ENCODE data around the gene LHX3.

The LHX3 gene

GRCh38 chr9:136241542-136241941 lies 36.6 kb upstream of the LHX3 start:
- no peak for TF ChIP-seq CTCF (IDR thresholded peaks at IDR 0.05)
- H3K4me2 ChIP-seq (ENCODE audit: low read length), result no peak overlapping the region
- H3K27ac ChIP-seq, result no peak overlapping the region
- H3K27me3 ChIP-seq (ENCODE audit: control insufficient read depth, insufficient read depth, low read length), result no peaks in the 10 kb centered on the region
- H3K79me2 ChIP-seq, result peaks cover 22% of the 10 kb centered on the region
- no peak overlapping the region for H3K9ac ChIP-seq
- no peak overlapping the region for H2AFZ ChIP-seq
- peaks cover 12% of the 10 kb centered on the region for H3K4me1 ChIP-seq
- H3K4me3 ChIP-seq (ENCODE audit: low read depth, low read length), result no peak overlapping the region
- H3K9me3 ChIP-seq (ENCODE audit: control insufficient read depth, low read length), result no peaks in the 10 kb centered on the region
- H3K36me3 ChIP-seq (ENCODE audit: control insufficient read depth, insufficient read depth, low read length), result no peaks in the 10 kb centered on the region

- Histone ChIP-seq H3K27me3 (ENCODE audit: control insufficient read depth, insufficient read depth, low read length) (no peaks in the 10 kb centered on the region), H3K9ac (no peak overlapping the region), H3K4me2 (ENCODE audit: low read length) (no peak overlapping the region), H3K9me3 (ENCODE audit: control insufficient read depth, low read length) (no peaks in the 10 kb centered on the region), H3K4me1 (peaks cover 10% of the 10 kb centered on the region), H3K4me3 (ENCODE audit: low read depth, low read length) (no peak overlapping the region), H3K36me3 (ENCODE audit: control insufficient read depth, insufficient read depth, low read length) (no peaks in the 10 kb centered on the region), H2AFZ (no peak overlapping the region), H3K27ac (no peak overlapping the region), H3K79me2 (peaks cover 22% of the 10 kb centered on the region)
- TF ChIP-seq CTCF (IDR thresholded peaks at IDR 0.05), result no peak
Observed at GRCh38 chr9:136240941-136241340, 36.0 kb upstream of the LHX3 start.

GRCh38 chr9:136239983-136240330 lies 35.0 kb upstream of the LHX3 start:
- H3K4me1 ChIP-seq, result peaks cover 10% of the 10 kb centered on the region
- no peak overlapping the region for H3K4me3 ChIP-seq (ENCODE audit: low read depth, low read length)
- peaks cover 22% of the 10 kb centered on the region for H3K79me2 ChIP-seq
- H3K27me3 ChIP-seq (ENCODE audit: control insufficient read depth, insufficient read depth, low read length), result no peaks in the 10 kb centered on the region
- TF ChIP-seq CTCF (IDR thresholded peaks at IDR 0.05), result no peak
- no peak overlapping the region for H3K4me2 ChIP-seq (ENCODE audit: low read length)
- H3K36me3 ChIP-seq (ENCODE audit: control insufficient read depth, insufficient read depth, low read length), result no peaks in the 10 kb centered on the region
- H3K9me3 ChIP-seq (ENCODE audit: control insufficient read depth, low read length), result no peaks in the 10 kb centered on the region
- H2AFZ ChIP-seq, result no peak overlapping the region
- H3K9ac ChIP-seq, result no peak overlapping the region
- H3K27ac ChIP-seq, result no peak overlapping the region

GRCh38 chr9:136239135-136239982 lies 34.4 kb upstream of the LHX3 start:
- Histone ChIP-seq H3K79me2 (peaks cover 22% of the 10 kb centered on the region), H3K9ac (no peak overlapping the region), H3K27ac (no peak overlapping the region)

More at GRCh38 chr9:136239135-136239982, 34.4 kb upstream of the LHX3 start:
- Histone ChIP-seq H3K36me3 (ENCODE audit: control insufficient read depth, insufficient read depth, low read length) (no peaks in the 10 kb centered on the region), H3K4me2 (ENCODE audit: low read length) (no peak overlapping the region), H2AFZ (no peak overlapping the region), H3K27me3 (ENCODE audit: control insufficient read depth, insufficient read depth, low read length) (no peaks in the 10 kb centered on the region), H3K4me1 (peaks cover 6% of the 10 kb centered on the region), H3K4me3 (ENCODE audit: low read depth, low read length) (no peak overlapping the region), H3K9me3 (ENCODE audit: control insufficient read depth, low read length) (no peaks in the 10 kb centered on the region)
- TF ChIP-seq CTCF (IDR thresholded peaks at IDR 0.05), result no peak
